GM12872 (cell line): ENCODE results near the gene CHAT.
A peak's percentile ranks its signal among the peaks of the same experiment; 100 is the strongest.

Experiments used
- CTCF ChIP-seq: IDR thresholded peaks from 3 replicates; pipeline ENCODE4 v1.5.1; 2011; ENCODE audit warnings: low read depth, mild to moderate bottlenecking, low read length, moderate library complexity; ENCODE audit not compliant: insufficient read depth

Gene CHAT

GRCh38 chr10:49614242-49615198, 683 bp downstream of the CHAT start:
- TF ChIP-seq CTCF, result no peak

DNA sequence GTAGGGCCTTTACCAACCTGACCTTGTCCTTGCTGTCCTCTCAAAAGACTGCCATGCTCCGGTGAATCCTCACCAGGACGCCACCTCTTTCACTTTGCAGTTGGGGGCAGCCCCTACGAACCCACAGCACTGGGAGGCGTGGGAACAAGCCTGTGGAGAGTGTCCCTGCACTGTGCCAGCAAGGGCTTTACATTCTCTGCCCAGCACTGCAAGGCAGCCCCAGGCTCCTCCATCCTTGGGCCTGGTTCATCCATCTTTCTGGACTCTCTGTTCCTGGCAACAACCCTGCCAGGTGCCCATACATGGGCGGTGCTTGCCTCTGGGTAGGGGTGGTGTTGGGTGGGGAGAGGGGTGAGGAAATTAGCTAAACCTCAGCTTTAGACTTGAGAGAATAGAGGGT, 1.4 kb downstream of the CHAT start:
- no peak for TF ChIP-seq CTCF

DNA sequence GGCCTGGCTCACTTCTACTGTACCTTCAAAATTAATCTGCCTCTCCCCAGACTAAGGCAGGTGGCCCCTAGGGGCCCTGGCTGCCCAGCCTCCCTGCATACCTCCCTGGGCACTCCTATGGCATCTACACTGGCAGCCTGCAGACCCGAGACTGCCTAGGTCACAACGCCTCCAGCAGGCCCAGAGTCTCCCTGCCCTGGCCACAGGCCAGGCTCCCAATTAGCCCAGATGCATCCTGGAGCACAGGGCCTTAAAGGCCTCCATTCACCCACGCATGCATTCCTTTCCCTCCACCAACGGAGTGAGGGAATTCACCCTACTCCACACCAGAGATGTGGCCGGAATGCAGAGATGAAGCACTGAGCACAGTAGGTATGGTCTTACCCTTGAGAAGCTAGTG, 1.9 kb downstream of the CHAT start:
- TF ChIP-seq CTCF, result no peak

- TF ChIP-seq CTCF, result no peak
Measured at GRCh38 chr10:49616421-49617101, 2.7 kb downstream of the CHAT start.

GRCh38 chr10:49617121-49618020, 3.5 kb downstream of the CHAT start:
- TF ChIP-seq CTCF, result no peak

GRCh38 chr10:49618821-49619220, 5.0 kb downstream of the CHAT start:
- TF ChIP-seq CTCF, result no peak

GRCh38 chr10:49619613-49620012, 5.8 kb downstream of the CHAT start:
- 0 out of 3 replicates have a peak, but pooled peaks have one; percentile 4 for TF ChIP-seq CTCF
